H1 (cell line): Measurements from ENCODE around the gene NHERF2. TPM values are rescaled to one million over a fixed set of nuclear protein-coding genes. Genes with fewer than 3 reads are reported as not detected.

ENCODE experiments used
- ASH2L ChIP-seq: fragments of 200-600, 300-600 bp; sonication (generic); IDR thresholded peaks from one replicate; pipeline ENCODE4 v1.7.1; 2017; ENCODE audit warnings: low read length
- CHD2 ChIP-seq: IDR thresholded peaks from 2 replicates; pipeline ENCODE4 v1.6.1; 2012; ENCODE audit warnings: low read length, improper control_type of control experiment
- HDAC6 ChIP-seq: IDR thresholded peaks from one replicate; pipeline ENCODE4 v1.7.1; 2012; ENCODE audit warnings: low read depth, mild to moderate bottlenecking, inconsistent platforms, low read length, moderate library complexity
- POLR2AphosphoS5 ChIP-seq: IDR thresholded peaks from 2 replicates; pipeline ENCODE4 v1.6.1; 2011; ENCODE audit warnings: low read depth, low read length
- RNF2 ChIP-seq: fragments of 200-900, 300-1000 bp; sonication (generic); IDR thresholded peaks from 2 replicates; pipeline ENCODE4 v1.7.1; 2016; ENCODE audit warnings: borderline replicate concordance, low read depth, mild to moderate bottlenecking, antibody characterized with exemption, low read length; ENCODE audit not compliant: poor library complexity, severe bottlenecking; ENCODE audit errors: missing control alignments
- SIX5 ChIP-seq: IDR thresholded peaks from 2 replicates; pipeline ENCODE4 v1.6.1; 2011; ENCODE audit warnings: mild to moderate bottlenecking, low read depth, low read length
- polyA plus RNA-seq, 7 experiments: library from polyadenylated mRNA; depleted of rRNA in 3 of 7; stranded (reverse) in 5 of 7; unstranded in 2 of 7; fragments of >200 nt in 5 of 7; fragments of 200-250 nt in 2 of 7; gene quantifications; 1 replicate in 5 of 7; 2 replicates in 1 of 7; 4 replicates in 1 of 7; pipeline versions ENCODE4 v1.2.1 to v1.2.3, GENCODE V29; 2011 to 2013; ENCODE audit warnings: missing spikeins in 2 of 7, mixed read lengths in 2 of 7
- total RNA-seq: library from RNA; stranded (reverse); fragmentation: NEBNext Ultra II Directional; extraction: Animal tissue kit (Norgen Biotek cat#: 25700); gene quantifications from 2 replicates; pipeline ENCODE4 v1.2.1, GENCODE V29; 2021

The NHERF2 gene
- total and polyA plus RNA-seq, 2 of the 8 experiments (the other 6 are each of a cell fraction or from before 2014, with no cell fraction given) = 13.9 to 19.3 TPM

DNA sequence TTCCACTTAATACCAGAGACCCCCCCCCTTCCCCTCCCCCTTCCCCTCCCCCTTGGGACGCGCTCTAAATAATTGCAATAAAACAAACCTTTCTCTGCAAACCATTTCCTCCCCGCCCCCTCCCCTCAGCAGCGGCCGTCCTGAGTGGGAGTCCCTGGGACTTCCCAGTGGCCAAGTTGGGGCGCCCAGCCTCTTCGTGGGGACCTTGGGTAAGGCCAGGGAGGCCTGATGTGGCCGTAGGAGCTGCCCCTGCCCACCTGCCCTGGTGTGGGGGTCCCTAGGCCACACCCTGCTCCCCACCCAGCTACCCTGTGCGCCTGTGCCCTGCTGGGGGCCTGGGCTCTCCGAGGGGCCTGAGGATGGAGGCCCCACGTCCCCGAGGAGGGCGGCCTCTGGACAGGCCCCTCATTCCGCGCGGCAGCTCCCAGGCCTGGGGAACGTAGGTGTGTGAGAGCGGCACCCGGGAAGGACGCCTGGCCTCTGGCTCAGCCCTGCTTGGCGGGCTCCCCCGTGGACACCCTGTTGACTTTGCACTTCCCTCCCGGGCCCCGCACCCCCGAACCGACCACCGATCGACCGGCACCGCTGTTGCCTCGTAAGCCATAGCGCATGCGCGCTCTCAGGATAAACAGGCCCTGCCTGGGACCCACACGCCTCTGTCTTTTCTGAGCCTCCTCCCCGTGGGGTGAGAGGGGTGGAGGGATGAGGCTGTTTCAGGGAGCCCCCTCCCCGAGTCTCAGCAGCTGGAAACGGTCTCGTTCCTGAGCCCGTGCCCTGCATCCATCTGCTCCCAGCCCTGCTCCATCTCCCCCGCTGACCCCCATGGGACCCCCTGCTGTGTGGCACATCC, 11.9 kb downstream of the NHERF2 start (continued):
- no peak for TF ChIP-seq SIX5
- no peak for TF ChIP-seq CHD2
- TF ChIP-seq RNF2 = no peak
- no peak for TF ChIP-seq ASH2L
- no peak for TF ChIP-seq POLR2AphosphoS5
- no peak for TF ChIP-seq HDAC6
- TF ChIP-seq, all 59 proteins: peak for 0
